ENCODE measurements around the gene CLIP2.

Gene CLIP2

DNA sequence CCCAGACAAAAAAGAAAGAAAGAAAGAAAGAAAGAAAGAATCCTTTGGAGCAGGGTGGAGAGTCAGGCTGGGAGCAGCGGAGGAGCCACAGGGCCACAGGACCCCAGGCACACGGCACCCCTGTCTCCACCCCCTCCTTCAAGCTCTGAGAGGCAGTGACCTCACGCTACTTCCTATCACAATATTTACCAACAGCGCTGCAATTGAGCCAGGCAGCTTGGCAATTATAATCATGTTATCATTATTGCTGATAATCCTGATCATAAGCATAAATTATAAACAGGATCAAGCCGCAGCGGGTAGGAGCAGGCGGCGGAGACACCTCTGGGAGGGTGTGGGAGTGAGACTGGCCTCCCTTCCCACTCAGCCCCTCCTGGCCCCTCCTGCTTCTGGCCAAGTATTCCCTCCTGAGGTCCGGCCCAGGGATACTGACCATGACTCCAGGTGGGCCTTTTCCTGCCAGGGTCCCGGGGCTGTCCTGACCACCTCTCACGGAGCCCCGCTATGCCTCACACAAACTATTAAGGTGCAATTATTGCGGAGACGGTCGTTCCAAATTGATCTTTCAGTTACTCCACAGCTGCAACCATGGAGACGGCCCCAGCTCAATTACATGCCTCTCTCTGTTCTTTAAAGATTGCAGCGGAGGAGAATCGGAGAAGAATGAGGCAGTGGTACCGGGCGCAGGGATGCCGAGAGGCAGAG is 154.5 kb downstream of the CLIP2 start:
- no peaks in the 10 kb centered on the region for H3K9me3 ChIP-seq (ENCODE audit: insufficient read depth, low read depth, low read length)
- H3K27me3 ChIP-seq (ENCODE audit: insufficient read depth, low read length, poor library complexity, severe bottlenecking), result no peaks in the 10 kb centered on the region
- H3K79me2 ChIP-seq (ENCODE audit: insufficient read depth, low read length), result no peaks in the 10 kb centered on the region
- H3K4me1 ChIP-seq (ENCODE audit: insufficient read depth, low read length, poor library complexity, severe bottlenecking), result no peaks in the 10 kb centered on the region
- no peak overlapping the region for H2AFZ ChIP-seq (ENCODE audit: low read length)
- H3K4me3 ChIP-seq (ENCODE audit: low read length, poor library complexity, severe bottlenecking), result no peak overlapping the region
- no peaks in the 10 kb centered on the region for H3K36me3 ChIP-seq (ENCODE audit: insufficient read depth, low read length)
- H4K20me1 ChIP-seq (ENCODE audit: insufficient read depth, low read length, poor library complexity, severe bottlenecking), result no peaks in the 10 kb centered on the region
- H3F3A ChIP-seq (ENCODE audit: low read depth), result no peaks in the 10 kb centered on the region
- no peak overlapping the region for H3K4me2 ChIP-seq (ENCODE audit: low read depth, low read length, poor library complexity, severe bottlenecking)
- no peak overlapping the region for H3K9ac ChIP-seq (ENCODE audit: low read depth, low read length, poor library complexity, severe bottlenecking)
- no peaks in the 10 kb centered on the region for H3K9me2 ChIP-seq (replicated peaks; ENCODE audit: low read depth, low read length)
- TF ChIP-seq EZH2phosphoT487 (IDR thresholded peaks at IDR 0.05; ENCODE audit: borderline replicate concordance), result no peak
- no peak for TF ChIP-seq CTCF (conservative IDR thresholded peaks at IDR 0.05; ENCODE audit: low read length)

GRCh38 chr7:74449144-74449543 is 159.9 kb downstream of the CLIP2 start:
- no peak for TF ChIP-seq CTCF (conservative IDR thresholded peaks at IDR 0.05; ENCODE audit: low read length)
- no peak for TF ChIP-seq EZH2phosphoT487 (IDR thresholded peaks at IDR 0.05; ENCODE audit: borderline replicate concordance)
- peaks cover 7% of the 10 kb centered on the region for H3K4me1 ChIP-seq (ENCODE audit: insufficient read depth, low read length, poor library complexity, severe bottlenecking)
- no peak overlapping the region for H3K9ac ChIP-seq (ENCODE audit: low read depth, low read length, poor library complexity, severe bottlenecking)
- H4K20me1 ChIP-seq (ENCODE audit: insufficient read depth, low read length, poor library complexity, severe bottlenecking), result no peaks in the 10 kb centered on the region
- no peaks in the 10 kb centered on the region for H3K27me3 ChIP-seq (ENCODE audit: insufficient read depth, low read length, poor library complexity, severe bottlenecking)
- no peak overlapping the region for H3K4me2 ChIP-seq (ENCODE audit: low read depth, low read length, poor library complexity, severe bottlenecking)
- H2AFZ ChIP-seq (ENCODE audit: low read length), result no peak overlapping the region
- no peaks in the 10 kb centered on the region for H3K79me2 ChIP-seq (ENCODE audit: insufficient read depth, low read length)
- H3K36me3 ChIP-seq (ENCODE audit: insufficient read depth, low read length), result no peaks in the 10 kb centered on the region
- H3F3A ChIP-seq (ENCODE audit: low read depth), result no peaks in the 10 kb centered on the region
- H3K9me2 ChIP-seq (replicated peaks; ENCODE audit: low read depth, low read length), result no peaks in the 10 kb centered on the region
- H3K4me3 ChIP-seq (ENCODE audit: low read length, poor library complexity, severe bottlenecking), result no peak overlapping the region
- H3K9me3 ChIP-seq (ENCODE audit: insufficient read depth, low read depth, low read length), result no peaks in the 10 kb centered on the region

- Histone ChIP-seq H3K4me1 (ENCODE audit: insufficient read depth, low read length, poor library complexity, severe bottlenecking) (peaks cover 7% of the 10 kb centered on the region), H3K4me2 (ENCODE audit: low read depth, low read length, poor library complexity, severe bottlenecking) (no peak overlapping the region), H3K9me3 (ENCODE audit: insufficient read depth, low read depth, low read length) (no peaks in the 10 kb centered on the region), H3K36me3 (ENCODE audit: insufficient read depth, low read length) (no peaks in the 10 kb centered on the region), H2AFZ (ENCODE audit: low read length) (no peak overlapping the region), H3K9me2 (replicated peaks; ENCODE audit: low read depth, low read length) (no peaks in the 10 kb centered on the region), H4K20me1 (ENCODE audit: insufficient read depth, low read length, poor library complexity, severe bottlenecking) (no peaks in the 10 kb centered on the region), H3K9ac (ENCODE audit: low read depth, low read length, poor library complexity, severe bottlenecking) (no peak overlapping the region), H3K27me3 (ENCODE audit: insufficient read depth, low read length, poor library complexity, severe bottlenecking) (no peaks in the 10 kb centered on the region), H3F3A (ENCODE audit: low read depth) (no peaks in the 10 kb centered on the region), H3K79me2 (ENCODE audit: insufficient read depth, low read length) (no peaks in the 10 kb centered on the region), H3K4me3 (ENCODE audit: low read length, poor library complexity, severe bottlenecking) (no peak overlapping the region)
- no peak for TF ChIP-seq EZH2phosphoT487 (IDR thresholded peaks at IDR 0.05; ENCODE audit: borderline replicate concordance)
- peak; percentile 77 for TF ChIP-seq CTCF (conservative IDR thresholded peaks at IDR 0.05; ENCODE audit: low read length)
These were observed 160.7 kb downstream of the CLIP2 start for GRCh38 chr7:74449809-74450397.

All from Loucy (cell line).